Lower leg skin (tissue), 3 donors: ENCODE measurements around the gene WBP11.

Experiments used
- CTCF ChIP-seq, 3 donors: fragments of 450-650 bp; IDR thresholded peaks; one replicate each; pipeline ENCODE4 v1.5.1; 2016; ENCODE audit warnings: antibody characterized with exemption in 3 of 3, mild to moderate bottlenecking in 3 of 3, moderate library complexity in 2 of 3
- POLR2A ChIP-seq, 2 donors: fragments of 450-650 bp; IDR thresholded peaks; one replicate each; pipeline ENCODE4 v1.6.1; 2016 to 2017; ENCODE audit warnings: antibody characterized with exemption in 2 of 2, mild to moderate bottlenecking in 1 of 2, moderate library complexity in 1 of 2

- TF ChIP-seq CTCF (IDR thresholded peaks at IDR 0.05) (no peak), POLR2A (IDR thresholded peaks at IDR 0.05) (no peak)
Measured at GRCh38 chr12:14775636-14775980, 27.7 kb downstream of the WBP11 start.
